Heart left ventricle (tissue), 13 donors: ENCODE results near the gene ANKRD40.
"Not testable (repeated sequence)": the region's sequence is repeated elsewhere in the genome, so short reads cannot be mapped to it uniquely, and the experiment has no call there.

Source experiments
- POLR2A ChIP-seq, 2 donors: fragments of 450-650 bp; IDR thresholded peaks; one replicate each; pipeline ENCODE4 v1.6.1; 2017; ENCODE audit warnings: antibody characterized with exemption in 2 of 2, mild to moderate bottlenecking in 2 of 2, moderate library complexity in 2 of 2
- TF ChIP-seq, protein P1 (sequence below), 12 donors: fragments of 200-600 bp; sonication (generic) in 4 of 12; IDR thresholded peaks; one replicate each; pipeline versions ENCODE4 v1.5.0 to v1.8.0; 2018 to 2022; ENCODE audit warnings: antibody characterized with exemption in 12 of 12, mild to moderate bottlenecking in 5 of 12
- donor health status: ischemic (EF 13 %, LVEDD 7.1; RV severe dilation, severe dysfunction).
- donor health status: DM: no; HTN: yes; CAD: no.
- donor health status: DM: no; HTN: no; CAD: no.
- donor health status: ischemic (EF 25% LVEDD 6.9; RV normal size, moderate dysfunction).
- donor health status: ischemic (EF 25% LVEDD 5.7; RV mildly dilated, moderate dysfunction).
- donor health status: ischemic (EF 35%, LVEDD 5.7; RV mildly dilated, moderate dysfunction).
- donor health status: nonischemic (EF 11% LVEDD 7.7; RV severe dilation, severe dysfunction).
- donor health status: DM: yes; HTN: yes; CAD: no.
- donor health status: PGD.
- donor health status: ischemic (EF 29% LVEDD 5.4; RV normal size, mild dysfunction).
- donor health status: nonischemic (EF 23%, LVEDD 6.1; RV moderate dilation, normal function).

GRCh38 chr17:50680543-50681262 is 27.0 kb downstream of the ANKRD40 start:
- TF ChIP-seq, protein P1, sequence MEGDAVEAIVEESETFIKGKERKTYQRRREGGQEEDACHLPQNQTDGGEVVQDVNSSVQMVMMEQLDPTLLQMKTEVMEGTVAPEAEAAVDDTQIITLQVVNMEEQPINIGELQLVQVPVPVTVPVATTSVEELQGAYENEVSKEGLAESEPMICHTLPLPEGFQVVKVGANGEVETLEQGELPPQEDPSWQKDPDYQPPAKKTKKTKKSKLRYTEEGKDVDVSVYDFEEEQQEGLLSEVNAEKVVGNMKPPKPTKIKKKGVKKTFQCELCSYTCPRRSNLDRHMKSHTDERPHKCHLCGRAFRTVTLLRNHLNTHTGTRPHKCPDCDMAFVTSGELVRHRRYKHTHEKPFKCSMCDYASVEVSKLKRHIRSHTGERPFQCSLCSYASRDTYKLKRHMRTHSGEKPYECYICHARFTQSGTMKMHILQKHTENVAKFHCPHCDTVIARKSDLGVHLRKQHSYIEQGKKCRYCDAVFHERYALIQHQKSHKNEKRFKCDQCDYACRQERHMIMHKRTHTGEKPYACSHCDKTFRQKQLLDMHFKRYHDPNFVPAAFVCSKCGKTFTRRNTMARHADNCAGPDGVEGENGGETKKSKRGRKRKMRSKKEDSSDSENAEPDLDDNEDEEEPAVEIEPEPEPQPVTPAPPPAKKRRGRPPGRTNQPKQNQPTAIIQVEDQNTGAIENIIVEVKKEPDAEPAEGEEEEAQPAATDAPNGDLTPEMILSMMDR (IDR thresholded peaks at IDR 0.05): not testable (repeated sequence)
- TF ChIP-seq POLR2A (IDR thresholded peaks at IDR 0.05): not testable (repeated sequence)
